HG02623 (cell line): Measurements from ENCODE around the gene CD48.
A peak's percentile ranks its signal among the peaks of the same experiment; 100 is the strongest.
"Not testable (repeated sequence)": the region's sequence is repeated elsewhere in the genome, so short reads cannot be mapped to it uniquely, and the experiment has no call there.

Experiments
- ATAC-seq: cut with Tn5 transposase; IDR thresholded peaks from one replicate; pipeline ENCODE4 v1.9.1; 2021; ENCODE audit warnings: moderate library complexity; ENCODE audit not compliant: unreplicated experiment

CD48 gene

DNA sequence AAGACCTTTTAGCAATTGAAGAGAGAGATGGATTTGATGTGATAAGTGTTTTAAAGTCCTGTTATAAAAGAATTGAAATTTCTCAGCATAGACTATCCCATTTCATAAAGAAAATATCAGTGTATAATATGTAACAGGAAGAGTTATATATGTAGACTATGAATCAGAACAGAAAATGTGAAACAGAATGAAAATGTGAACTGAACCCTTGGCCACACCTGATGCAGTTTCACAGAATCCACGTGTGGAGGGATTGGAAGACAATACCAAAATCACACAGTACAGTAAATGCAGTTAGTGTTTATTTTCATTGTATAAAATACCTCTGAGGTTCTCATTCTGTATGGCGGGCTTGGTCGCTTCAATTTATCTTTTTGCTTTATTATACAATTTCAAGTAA, 54.9 kb downstream of the CD48 start:
- no peak for ATAC-seq

- peak; percentile 45 for ATAC-seq
Measured at GRCh38 chr1:160653620-160654016, 58.0 kb downstream of the CD48 start.

DNA sequence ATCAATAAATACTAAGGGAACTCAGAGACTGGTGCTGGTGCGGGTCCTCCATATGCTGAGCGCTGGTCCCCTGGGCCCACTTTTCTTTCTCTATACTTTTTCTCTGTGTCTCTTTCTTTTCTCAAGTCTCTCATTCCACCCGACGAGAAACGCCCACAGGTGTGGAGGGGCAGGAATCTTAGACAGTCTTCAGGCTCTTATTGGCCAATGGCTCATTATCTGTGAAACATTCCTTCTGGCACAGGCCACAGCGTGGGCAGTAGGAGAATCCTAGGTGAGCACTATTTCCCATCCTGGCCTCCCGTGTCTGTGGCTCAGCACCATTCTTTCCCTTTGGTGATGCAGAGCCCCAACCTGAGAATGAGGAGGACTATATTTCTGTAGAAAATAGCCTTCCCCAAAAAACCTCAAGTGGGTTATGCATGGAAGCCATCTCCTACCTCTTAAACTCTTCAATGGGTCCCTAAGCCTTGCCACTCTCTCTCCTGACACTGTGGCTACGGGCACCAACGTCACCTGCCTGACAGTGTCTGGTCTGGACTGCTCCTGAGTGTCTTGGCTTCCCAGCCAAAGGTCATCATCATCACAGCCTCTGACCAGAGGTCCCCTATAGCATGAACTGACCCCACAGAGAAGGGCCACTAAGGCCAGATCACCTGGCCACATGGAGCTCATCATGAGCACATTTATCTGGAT, 58.5 kb downstream of the CD48 start:
- peak; percentile 22 for ATAC-seq

- not testable (repeated sequence) for ATAC-seq
Measured at GRCh38 chr1:160652065-160652641, 59.5 kb downstream of the CD48 start.

DNA sequence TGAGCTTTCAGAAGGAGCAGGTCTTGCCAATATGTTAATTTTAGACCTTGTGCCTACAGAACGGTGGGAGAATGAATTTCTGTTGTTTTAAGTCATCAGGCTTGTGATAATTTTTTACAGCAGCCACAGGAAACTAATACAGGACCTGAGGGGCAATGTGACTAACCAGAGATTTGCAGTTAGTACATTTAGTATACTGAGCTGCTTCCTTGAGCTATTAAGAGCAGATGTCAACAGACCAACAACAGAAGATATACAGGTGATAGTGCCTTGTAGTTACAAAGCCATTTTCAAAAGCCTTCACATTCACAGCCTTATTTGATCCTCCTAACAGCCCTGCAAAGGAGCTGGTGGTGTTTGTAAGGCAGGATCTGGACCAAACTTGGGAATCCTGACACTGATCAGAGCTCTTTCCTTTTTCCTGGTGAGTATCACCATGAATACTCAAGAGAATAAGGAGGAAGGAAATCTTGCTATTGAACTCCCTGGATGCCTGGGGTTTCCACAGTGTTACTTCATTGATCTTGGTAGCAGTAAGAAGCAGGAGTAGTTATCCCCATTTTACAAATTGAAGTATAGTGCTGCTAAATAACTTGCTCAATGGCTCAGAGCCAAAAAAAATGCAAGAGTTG, 60.1 kb downstream of the CD48 start:
- ATAC-seq, result no peak

DNA sequence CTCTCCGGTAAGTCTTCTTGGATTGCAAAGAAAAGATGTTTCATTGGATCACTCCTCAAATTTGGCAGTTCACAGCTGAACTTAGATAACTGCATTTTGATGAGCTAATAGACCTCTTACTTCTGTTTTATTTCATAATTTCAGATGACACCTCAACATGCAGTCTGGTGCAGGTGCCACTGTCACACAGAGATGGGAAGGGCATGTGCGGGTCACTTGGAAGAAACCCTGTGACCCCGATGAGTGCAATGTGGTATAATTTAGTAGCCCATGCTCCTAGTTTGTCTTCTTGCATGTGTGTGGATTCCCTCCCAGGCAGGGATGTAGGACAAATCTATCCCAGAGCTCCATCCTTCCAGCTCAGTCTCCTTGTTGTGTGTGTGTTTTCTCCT, 64.3 kb downstream of the CD48 start:
- peak; percentile 5 for ATAC-seq

DNA sequence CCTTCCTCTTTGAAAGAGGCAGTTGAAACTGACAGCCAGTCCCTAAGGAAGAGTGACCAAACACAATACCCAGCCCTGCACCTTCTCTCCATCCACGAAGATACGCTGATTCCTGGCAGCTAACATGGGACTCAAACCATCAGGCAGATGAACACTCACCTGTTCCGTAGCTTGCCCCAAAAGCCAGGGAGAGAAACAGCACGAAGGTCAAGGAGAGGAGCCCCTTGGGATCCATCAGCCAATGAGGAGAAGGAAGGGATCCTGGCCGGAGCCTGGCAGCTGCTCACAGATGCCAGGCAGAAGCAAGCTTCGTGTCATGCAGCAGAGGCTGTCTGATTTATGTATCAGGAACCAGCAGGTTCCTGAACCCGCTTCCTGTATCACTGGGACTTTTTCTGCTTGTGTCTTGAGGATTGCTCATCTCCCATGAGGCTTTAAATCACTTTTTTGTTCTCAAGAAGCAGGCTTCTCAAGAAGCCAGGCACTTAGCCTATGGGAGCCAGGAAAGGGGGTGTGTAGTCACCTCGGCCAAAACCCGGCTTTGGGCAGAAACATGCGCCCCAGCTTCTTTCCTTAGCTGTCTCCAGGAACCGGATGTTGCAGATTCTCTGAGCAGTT, 64.8 kb downstream of the CD48 start, which contains the start of gene SLAMF1:
TSS of gene SLAMF1 (minus strand) at position 334 of the 618 bp plus-strand sequence. CDS start at position 235, 99 bp downstream.
- ATAC-seq, result peak; percentile 45

- ATAC-seq, result no peak
Measured at GRCh38 chr1:160646180-160646579, 65.4 kb downstream of the CD48 start.

GRCh38 chr1:160645386-160646130, 66.1 kb downstream of the CD48 start:
- no peak for ATAC-seq

- no peak for ATAC-seq
Measured at GRCh38 chr1:160644399-160644798, 67.2 kb downstream of the CD48 start.

GRCh38 chr1:160643138-160643537, 68.5 kb downstream of the CD48 start:
- no peak for ATAC-seq

GRCh38 chr1:160642281-160642644, 69.4 kb downstream of the CD48 start:
- ATAC-seq, result no peak

GRCh38 chr1:160641323-160642280, 70.0 kb downstream of the CD48 start:
- ATAC-seq, result no peak

- no peak for ATAC-seq
Measured at GRCh38 chr1:160640359-160641123, 71.1 kb downstream of the CD48 start.

- no peak for ATAC-seq
Measured at GRCh38 chr1:160639652-160640051, 72.0 kb downstream of the CD48 start.

DNA sequence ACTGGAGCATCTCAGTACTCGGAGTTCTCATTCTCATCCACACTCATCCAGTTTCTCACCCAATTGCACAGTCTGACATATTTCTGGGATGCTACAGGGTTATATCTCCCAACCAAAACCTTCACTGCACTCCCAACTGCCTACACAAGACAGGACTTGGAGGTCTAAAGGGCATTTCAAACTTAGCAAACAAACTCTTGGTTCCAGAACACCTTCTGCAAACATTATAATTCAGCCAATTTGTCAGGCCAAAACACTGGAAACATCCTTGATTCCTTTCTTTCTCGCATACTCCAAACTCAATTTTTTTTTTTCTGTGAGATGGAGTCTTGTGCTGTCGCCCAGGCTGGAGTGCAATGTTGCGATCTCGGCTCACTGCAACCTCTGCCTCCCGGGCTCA, 72.7 kb downstream of the CD48 start:
- no peak for ATAC-seq

- no peak for ATAC-seq
Measured at GRCh38 chr1:160638540-160638857, 73.1 kb downstream of the CD48 start.

GRCh38 chr1:160637821-160638539, 73.6 kb downstream of the CD48 start:
- no peak for ATAC-seq

GRCh38 chr1:160637065-160637464, 74.6 kb downstream of the CD48 start:
- no peak for ATAC-seq
